Calu3 (cell line): Measurements from ENCODE around the gene SNX6. TPM values are rescaled to one million over a fixed set of nuclear protein-coding genes. Genes with fewer than 3 reads are reported as not detected.
A peak's percentile ranks its signal among the peaks of the same experiment; 100 is the strongest.
"Not testable (repeated sequence)": the region's sequence is repeated elsewhere in the genome, so short reads cannot be mapped to it uniquely, and the experiment has no call there.

ENCODE experiments used
- BruUV-seq: library from RNA; stranded (reverse); fragments of 400-500 nt; replicated peaks from 2 replicates; lab custom pipeline; 2021; lab: Mats Ljungman, UMichigan
- CTCF ChIA-PET: fragments of 300-600 bp; sonication (Branson Sonifier 250); formaldehyde crosslinking; loops from one replicate; lab custom pipeline; 2022; ENCODE audit warnings: antibody characterized with exemption; lab: Charles Lee
- DNase-seq: peaks from one replicate; pipeline ENCODE4 v3.0.0; 2022
- H3K27ac Mint-ChIP-seq: one replicate; pipeline ENCODE4 v1.8.0; 2022; ENCODE audit warnings: mixed read lengths; ENCODE audit not compliant: unreplicated experiment
- H3K27me3 Mint-ChIP-seq: one replicate; pipeline ENCODE4 v1.8.0; 2022; ENCODE audit warnings: mixed read lengths; ENCODE audit not compliant: unreplicated experiment
- H3K36me3 Mint-ChIP-seq: one replicate; pipeline ENCODE4 v1.8.0; 2022; ENCODE audit warnings: mild to moderate bottlenecking, moderate library complexity, mixed read lengths; ENCODE audit not compliant: insufficient read depth, unreplicated experiment
- H3K4me1 Mint-ChIP-seq: one replicate; pipeline ENCODE4 v1.8.0; 2022; ENCODE audit warnings: mild to moderate bottlenecking, low read depth, mixed read lengths; ENCODE audit not compliant: unreplicated experiment
- H3K4me3 Mint-ChIP-seq: one replicate; pipeline ENCODE4 v1.8.0; 2022; ENCODE audit warnings: mild to moderate bottlenecking, low read depth, moderate library complexity, mixed read lengths; ENCODE audit not compliant: unreplicated experiment
- H3K9me3 Mint-ChIP-seq: one replicate; pipeline ENCODE4 v1.8.0; 2022; ENCODE audit warnings: low read depth, mixed read lengths; ENCODE audit not compliant: unreplicated experiment
- CTCF ChIP-seq: fragments of 200-600 bp; IDR thresholded peaks from one replicate; pipeline ENCODE4 v1.8.0; 2022; ENCODE audit warnings: antibody characterized with exemption; ENCODE audit not compliant: unreplicated experiment
- intact Hi-C: fragments of 100-400 bp; cut with micrococcal nuclease; formaldehyde crosslinking; loops from one replicate; pipeline ENCODE4 v1.10.0; 2022; ENCODE audit not compliant: unreplicated experiment
- total RNA-seq: library from RNA; stranded (reverse); gene quantifications from 2 replicates; pipeline ENCODE4 v1.2.3, GENCODE V29; 2022

SNX6 gene
- total RNA-seq, 1 experiment from 2014 or later: 59.2 TPM

- intact Hi-C loops: no loop called here
- no TSS peak for BruUV-seq
- no peaks in the 10 kb centered on the region for H3K27me3 Mint-ChIP-seq
- TF ChIP-seq CTCF: no peak
- H3K4me3 Mint-ChIP-seq: no peak overlapping the region
- peaks cover 7% of the 10 kb centered on the region for H3K4me1 Mint-ChIP-seq
- no peak overlapping the region for H3K27ac Mint-ChIP-seq
- H3K9me3 Mint-ChIP-seq: no peaks in the 10 kb centered on the region
- peaks cover 47% of the 10 kb centered on the region for H3K36me3 Mint-ChIP-seq
- DNase-seq: no peak
- CTCF ChIA-PET: no interaction called here
Measured at GRCh38 chr14:34536951-34537676, 92.8 kb downstream of the SNX6 start.

DNA sequence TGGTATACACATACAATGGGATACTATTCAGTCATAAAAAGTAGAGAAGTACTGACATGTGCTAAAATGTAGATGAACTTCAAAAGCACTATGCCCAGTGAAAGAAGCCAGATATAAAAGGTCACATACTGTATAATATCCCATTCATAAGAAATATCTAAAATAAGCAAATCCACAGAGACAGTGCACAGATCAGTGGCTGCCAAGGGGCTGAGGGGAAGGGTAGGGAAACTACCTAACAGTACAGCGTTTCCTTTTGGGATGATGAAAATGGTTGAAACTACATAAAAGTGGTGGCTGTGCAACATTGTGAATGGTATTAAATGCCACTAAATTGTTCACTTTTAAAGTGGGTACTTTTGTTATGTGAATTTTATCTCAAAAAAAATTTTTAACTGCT lies 102.4 kb downstream of the SNX6 start:
- Mint-ChIP-seq H3K4me3 (no peak overlapping the region), H3K36me3 (peaks cover 61% of the 10 kb centered on the region), H3K27me3 (no peaks in the 10 kb centered on the region), H3K9me3 (no peaks in the 10 kb centered on the region), H3K27ac (no peak overlapping the region), H3K4me1 (no peaks in the 10 kb centered on the region)
- CTCF ChIA-PET: no interaction called here
- no peak for DNase-seq
- TF ChIP-seq CTCF: no peak
- BruUV-seq: no TSS peak
- intact Hi-C loops: no loop called here

DNA sequence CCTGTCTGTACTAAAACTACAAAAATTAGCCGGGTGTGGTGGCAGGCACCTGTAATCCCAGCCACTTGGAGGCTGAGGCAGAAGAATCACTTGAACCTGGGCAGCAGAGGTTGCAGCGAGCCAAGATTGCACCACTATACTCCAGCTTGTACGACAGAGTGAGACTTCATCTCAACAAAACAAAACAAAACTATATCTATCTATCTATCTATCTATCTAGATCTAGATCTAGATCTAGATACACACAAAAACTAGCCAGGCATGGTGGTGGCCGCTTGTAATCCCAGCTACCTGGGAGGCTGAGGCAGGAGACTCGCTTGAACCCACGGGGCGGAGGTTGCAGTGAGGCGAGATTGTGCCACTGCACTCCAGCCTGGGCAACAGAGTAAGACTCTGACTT lies 105.7 kb downstream of the SNX6 start:
- H3K27me3 Mint-ChIP-seq, BruUV-seq, H3K4me3 Mint-ChIP-seq, H3K4me1 Mint-ChIP-seq, H3K9me3 Mint-ChIP-seq, DNase-seq, CTCF ChIA-PET, intact Hi-C loops, H3K27ac Mint-ChIP-seq: not testable (repeated sequence)
- peaks cover 69% of the 10 kb centered on the region for H3K36me3 Mint-ChIP-seq

DNA sequence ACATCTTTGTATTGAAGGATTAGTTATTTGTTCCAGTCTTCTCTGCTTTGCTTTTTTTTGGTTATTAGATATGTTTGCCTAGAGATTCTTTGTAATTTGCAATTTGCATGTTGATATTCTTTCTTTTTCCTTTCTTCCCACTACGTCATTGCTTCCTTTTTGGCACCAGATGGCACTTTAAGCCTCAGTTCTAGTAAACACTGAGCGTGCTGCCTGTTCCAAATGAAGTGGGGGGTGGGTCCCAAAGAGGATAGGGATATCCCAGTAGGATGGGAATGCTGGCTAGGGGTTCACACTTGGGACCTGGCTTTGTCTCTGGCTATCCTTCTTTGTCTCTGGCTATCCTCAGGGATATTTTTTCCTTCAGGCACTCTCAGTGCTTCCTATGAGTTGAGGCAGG lies 107.5 kb downstream of the SNX6 start:
- peaks cover 59% of the 10 kb centered on the region for H3K36me3 Mint-ChIP-seq
- no peaks in the 10 kb centered on the region for H3K4me1 Mint-ChIP-seq
- no peaks in the 10 kb centered on the region for H3K27me3 Mint-ChIP-seq
- CTCF ChIA-PET: no interaction called here
- TF ChIP-seq CTCF: no peak
- intact Hi-C loops: no loop called here
- BruUV-seq: TSS peak; percentile 20
- H3K4me3 Mint-ChIP-seq: no peak overlapping the region
- no peak overlapping the region for H3K27ac Mint-ChIP-seq
- no peaks in the 10 kb centered on the region for H3K9me3 Mint-ChIP-seq
- DNase-seq: no peak

- H3K4me1 Mint-ChIP-seq, H3K27me3 Mint-ChIP-seq, BruUV-seq, H3K27ac Mint-ChIP-seq, H3K9me3 Mint-ChIP-seq, H3K4me3 Mint-ChIP-seq, DNase-seq, intact Hi-C loops: not testable (repeated sequence)
- peaks cover 52% of the 10 kb centered on the region for H3K36me3 Mint-ChIP-seq
- CTCF ChIA-PET: interaction anchor here (0.6 kb wide), 1 partner anchor 1928 kb away, joined by 5 read pairs; no protein-coding TSS in a partner anchor
Measured at GRCh38 chr14:34521071-34521470, 108.9 kb downstream of the SNX6 start.

- intact Hi-C loops, H3K27ac Mint-ChIP-seq, H3K27me3 Mint-ChIP-seq, BruUV-seq, H3K9me3 Mint-ChIP-seq, H3K4me3 Mint-ChIP-seq, H3K4me1 Mint-ChIP-seq, DNase-seq: not testable (repeated sequence)
- CTCF ChIA-PET: interaction anchor here (0.6 kb wide), 1 partner anchor 1929 kb away, joined by 5 read pairs; no protein-coding TSS in a partner anchor
- peaks cover 49% of the 10 kb centered on the region for H3K36me3 Mint-ChIP-seq
Measured at GRCh38 chr14:34520304-34520970, 109.5 kb downstream of the SNX6 start.
